Measurements from ENCODE around the gene AANAT.

AANAT gene

DNA sequence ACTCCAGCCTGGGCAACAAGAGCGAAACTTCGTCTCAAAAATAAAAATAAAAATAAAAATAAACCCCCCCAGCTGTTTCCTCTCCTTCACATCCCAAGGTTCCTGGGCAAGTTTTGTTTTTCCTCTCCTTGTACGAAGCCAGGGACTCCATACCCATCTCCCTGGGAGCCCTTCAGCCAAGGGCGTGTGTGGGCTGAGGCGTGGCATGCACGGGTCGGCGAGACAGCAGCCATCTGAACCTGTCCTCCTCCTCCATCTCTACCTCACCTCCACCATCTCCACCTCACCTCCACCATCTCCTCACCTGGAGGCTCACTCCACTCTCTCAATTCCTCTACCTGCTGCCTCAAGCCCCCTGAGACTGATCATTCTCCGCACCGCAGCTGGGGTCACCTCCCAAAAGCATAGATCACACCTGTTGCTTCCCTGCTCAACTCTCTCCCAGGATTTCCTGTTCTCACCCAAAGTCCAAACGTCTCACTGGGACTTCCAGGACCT is 16.9 kb downstream of the AANAT start:
- FAIRE-seq (no peak), DNase-seq (ENCODE audit: insufficient read length, low spot score) (no peak)

DNA sequence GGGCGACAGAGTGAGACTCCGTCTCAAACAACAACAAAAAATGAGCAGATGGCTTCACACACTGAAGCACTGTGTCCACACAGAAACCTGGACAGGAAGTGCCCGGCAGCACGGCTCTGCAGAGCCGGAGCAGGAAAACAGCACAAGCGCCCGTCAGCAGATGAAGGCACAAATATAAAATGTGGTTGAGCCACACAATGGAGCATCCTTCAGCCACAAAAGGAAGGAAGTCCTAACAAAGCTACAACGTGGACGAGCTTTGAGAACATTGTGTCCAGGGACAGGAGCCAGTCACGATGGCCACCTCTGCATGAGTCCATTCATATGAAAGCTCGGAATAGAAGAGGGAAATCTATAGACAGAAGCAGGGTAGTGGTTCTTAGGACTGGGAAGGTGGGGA is 18.2 kb downstream of the AANAT start:
- no peak for FAIRE-seq
- no peak for DNase-seq (ENCODE audit: insufficient read length, low spot score)

DNA sequence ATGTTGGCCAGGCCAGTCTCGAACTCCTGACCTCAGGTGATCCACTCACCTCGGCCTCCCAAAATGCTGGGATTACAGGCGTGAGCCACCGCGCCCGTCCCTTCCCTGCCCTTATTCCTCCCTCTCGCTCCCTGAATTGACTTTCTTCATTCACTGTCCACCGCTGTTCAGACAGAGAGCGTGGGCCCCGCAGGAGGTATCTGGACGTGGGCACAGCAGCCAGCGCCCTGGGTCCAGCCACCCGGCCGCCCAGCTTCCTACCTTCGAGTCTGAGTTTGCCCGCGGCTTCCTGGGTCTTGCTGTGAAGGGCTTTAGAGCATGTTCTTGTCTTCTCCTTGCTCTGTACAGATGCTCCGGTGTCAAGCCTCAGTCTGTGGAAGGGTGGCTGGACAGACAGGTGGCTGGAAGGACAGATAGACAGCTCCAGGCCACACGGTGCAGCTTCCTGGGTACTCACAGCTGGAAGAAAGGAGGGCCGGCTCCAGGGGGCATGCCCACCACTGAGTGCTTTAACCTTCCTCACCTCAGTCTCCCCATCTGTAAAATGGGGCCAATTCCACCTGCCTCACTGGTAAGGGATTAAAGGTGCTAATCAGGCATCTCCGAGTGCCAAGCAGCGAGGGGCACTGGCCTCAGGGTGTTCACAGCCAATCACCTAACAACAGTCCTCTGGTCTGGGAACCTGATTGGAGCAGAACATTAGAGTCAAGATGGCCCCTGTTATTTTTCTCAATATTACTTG is 20.2 kb downstream of the AANAT start:
- DNase-seq (ENCODE audit: insufficient read length, low spot score) (no peak), FAIRE-seq (no peak)

DNA sequence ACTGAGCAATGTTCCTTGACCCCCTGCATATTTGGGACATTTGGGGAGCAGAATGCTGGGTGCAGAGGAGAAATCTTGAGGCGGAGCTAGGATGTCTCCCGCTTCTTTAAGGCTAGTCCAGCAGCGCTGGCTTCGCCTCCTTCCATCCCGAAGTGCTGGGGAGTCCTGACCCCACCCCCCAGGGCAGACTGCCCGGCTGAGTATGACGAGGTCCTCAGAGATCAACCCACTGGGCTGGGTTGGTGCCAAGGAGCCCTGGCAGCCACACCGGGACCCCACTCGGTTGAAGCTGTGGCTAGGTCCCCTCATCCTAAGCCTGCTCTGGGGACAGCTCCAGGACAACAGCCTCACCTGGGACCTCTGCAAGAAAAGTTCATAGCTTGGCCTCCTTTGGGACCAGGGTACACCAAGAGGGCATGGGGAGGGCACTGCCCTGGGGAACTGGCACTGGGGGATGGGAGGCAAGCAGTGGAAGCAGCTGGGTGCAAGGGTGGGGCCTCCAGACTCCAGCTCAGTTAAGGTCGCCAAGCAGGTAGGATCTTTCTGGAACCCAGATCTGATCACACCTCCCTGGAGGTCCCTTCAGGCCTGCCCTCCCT is 22.8 kb downstream of the AANAT start:
- no peak for DNase-seq (ENCODE audit: insufficient read length, low spot score)
- no peak for FAIRE-seq

DNA sequence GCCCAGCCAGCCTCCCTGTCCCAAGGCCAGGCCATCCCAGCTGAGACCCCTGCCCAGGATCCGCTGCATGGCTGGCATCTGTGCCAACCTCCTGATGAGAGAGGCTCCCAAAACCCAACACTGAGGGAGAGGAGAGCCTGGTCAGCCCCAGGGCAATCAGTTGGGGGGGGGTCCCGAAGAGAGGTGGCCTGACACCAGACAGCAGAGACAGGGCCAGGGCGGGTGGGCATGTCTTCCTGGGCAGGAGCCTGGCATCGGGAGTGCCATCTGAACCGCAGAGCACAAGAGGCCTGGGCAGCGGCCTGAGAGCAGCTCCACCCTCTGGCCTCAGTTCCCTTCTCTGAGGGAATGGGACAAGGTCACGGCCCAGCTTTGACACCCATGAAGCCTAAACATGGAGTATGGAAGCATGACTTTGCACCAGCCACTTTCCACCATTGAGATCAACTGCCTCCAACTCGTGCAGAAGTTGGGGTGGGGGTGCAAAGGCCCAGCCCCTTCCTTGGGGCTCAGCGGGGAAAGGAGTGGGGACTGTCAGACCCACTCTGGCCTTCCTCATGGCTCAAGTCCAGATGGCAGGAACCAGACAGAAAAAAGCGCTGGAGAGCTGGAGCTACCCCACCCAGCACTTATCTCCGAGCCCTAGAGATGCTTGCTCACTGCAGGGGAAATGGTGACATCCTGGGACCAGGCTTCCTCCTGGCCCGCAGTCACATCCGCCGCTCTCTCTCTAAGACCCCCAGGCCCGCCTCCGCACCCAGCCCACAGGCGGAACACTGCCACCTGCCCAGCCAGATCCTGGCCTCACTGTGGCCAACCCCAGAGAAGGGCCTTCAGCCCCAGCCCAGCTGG is 24.1 kb downstream of the AANAT start:
- DNase-seq (ENCODE audit: insufficient read length, low spot score) (no peak), FAIRE-seq (no peak)

DNA sequence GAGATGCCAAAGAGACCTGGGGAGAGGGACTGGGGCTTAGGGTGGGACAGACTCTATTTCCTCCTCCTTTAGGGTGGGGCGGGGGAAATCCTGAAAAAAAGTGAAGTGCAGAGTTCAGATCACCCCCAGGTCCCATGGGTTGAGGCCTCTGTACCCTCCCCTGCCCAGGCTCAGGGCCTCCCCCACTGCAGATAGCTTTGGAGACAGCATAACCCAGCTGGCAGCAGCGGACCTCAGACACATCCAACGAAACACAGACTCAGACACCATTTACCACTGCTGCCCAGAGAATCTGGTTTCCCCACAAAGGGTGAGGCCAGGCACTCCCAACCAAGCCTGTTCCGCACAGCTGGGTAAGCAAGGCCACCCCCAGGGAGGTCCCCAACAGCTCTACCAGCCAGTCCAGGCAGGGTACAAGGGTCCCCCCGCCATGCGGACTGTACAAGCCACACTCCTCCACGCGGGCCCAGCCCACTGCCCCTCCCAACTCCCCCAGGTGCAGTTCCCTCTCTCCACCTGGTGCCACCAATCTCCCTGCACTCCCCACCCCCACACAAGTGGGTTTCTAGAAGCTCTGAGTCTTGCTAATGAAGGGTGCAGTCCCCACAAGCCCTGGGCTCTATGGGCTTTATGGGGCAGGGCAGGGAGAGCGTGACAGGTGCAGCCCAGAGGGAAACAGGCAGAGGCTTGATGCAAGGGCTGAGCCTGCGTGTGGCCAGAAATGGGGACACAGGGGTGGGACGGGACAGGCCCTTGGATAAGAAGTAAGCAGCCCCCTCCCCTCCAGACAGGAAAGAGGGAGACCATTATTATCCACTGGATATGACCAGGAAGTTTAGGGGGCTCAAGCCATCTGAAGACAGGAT is 25.0 kb downstream of the AANAT start:
- DNase-seq (ENCODE audit: insufficient read length, low spot score) = no peak
- peak; percentile 81 for FAIRE-seq

DNA sequence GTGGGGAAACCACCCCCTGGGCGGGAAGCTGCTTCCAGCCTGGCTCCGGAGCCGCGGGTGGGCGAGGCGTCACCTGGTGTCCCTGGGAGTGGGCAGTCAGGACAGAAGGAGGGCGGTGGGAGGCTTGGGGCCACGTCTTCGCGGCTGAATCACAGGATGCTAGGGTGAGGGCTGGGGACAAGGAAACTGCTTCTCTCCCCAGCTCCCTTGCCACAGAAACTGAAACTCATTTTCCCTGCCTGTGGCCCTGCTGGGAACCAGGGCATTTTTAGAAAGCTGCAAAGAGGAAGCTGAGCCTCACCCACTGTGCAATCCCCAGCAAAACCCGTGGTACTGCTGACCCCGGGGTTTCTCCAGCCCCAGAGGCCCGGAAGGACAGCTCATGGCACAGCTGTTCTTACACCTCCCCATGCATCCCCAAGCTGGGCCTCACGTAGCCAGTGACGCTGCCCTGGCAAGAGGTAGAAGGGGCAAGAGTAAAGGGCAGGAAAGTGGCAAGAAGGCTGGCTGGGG is 25.6 kb downstream of the AANAT start:
- DNase-seq (ENCODE audit: insufficient read length, low spot score) (peak; percentile 69), FAIRE-seq (no peak)

DNA sequence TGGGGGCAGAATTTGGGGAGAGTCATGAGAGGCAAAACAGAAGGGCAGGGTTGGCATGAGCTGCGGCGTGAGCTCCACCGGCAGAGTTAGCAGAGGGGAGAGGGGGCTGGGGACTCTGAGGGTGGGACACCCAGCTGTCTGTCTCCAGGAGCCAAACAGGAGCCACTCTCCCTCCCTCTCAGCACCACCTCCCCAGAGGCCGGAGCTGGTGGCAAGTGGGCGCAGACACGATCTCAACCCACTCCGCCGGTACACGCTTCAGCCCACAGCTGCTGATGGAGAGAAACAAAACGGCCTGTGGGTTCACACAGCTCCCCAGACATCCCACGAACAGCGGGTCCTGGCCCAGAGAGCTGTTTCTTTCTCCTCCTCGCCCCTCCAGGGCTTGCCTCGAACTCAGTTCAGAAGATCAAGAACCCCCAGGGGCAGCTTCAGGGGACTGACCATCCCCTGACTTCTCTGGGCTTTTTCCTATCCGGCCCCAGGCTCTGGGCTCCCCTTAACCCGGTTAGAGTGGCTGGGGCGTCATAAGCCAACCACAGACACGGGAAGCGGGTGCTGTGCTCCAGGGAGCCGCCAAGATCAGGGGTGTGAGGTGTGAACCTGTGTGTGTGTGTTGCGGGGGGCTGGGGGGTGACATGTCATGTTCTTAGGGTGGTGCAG is 26.2 kb downstream of the AANAT start:
- no peak for FAIRE-seq
- no peak for DNase-seq (ENCODE audit: insufficient read length, low spot score)

DNA sequence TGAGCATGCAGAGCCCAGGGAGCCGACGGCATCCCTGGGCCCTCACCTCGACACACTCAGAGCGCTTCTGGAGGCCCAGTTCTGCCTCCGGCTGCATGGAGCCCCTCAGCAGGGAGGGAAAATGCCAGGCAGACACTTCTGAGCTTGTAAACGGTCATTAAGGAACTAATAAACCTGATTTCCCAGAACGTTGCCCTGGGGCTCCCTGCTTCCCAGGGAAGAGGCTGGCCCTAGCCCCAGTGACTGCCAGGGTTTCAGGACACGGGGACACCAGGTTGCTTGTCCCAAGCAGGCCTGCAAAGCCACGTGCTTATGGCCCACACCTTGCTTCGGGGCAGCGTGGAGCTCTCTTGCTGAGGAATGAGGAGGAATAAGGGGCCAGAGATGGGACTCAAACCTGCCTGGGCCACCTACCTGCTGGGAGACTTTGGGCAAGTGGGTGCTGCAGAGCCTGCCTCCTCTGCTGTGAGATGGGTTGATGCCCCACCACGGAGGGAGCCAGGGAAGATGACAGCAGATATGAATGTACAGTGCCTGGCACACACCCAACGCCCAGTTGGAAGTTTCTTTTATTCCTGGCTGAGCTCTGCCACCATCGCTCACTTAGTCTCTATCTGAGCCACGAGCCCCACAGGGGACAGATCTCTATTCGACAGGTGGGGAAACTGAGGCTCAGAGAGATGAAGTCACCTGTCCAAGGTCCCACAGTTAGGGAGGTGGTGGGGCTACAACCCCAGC is 28.4 kb downstream of the AANAT start:
- FAIRE-seq (no peak), DNase-seq (ENCODE audit: insufficient read length, low spot score) (no peak)

DNA sequence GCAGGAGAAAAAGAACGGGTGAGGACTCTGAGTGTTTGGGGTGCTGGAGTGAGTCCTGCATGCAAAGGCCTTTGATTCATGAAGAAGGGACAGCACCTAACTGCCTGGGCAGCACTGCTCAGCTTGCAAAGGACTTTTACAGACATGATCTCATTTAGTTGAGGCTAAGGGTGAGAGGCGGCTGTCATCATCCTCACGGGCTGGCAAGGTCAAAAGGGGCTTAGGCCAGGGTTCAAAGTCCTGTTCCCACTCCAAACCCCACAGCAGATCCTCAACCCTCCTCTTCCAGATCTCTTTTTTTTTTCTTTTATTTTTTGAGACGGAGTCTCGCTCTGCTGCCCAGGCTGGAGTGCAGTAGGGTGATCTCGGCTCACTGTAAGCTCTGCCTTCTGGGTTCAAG is 29.1 kb downstream of the AANAT start:
- no peak for FAIRE-seq

DNA sequence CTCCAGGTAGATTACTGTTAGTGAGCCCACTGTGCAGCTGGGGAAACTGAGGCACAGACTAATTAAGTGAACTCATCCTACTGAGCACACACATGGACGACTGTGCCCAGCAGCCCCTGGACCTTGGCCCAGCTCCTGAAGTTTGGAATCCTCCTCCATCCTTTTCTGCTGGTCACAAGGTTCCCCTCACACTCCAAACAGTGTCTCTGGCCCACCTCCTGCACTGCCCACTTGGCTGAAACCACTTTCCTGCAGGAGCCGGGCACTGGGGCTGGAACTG is 30.2 kb downstream of the AANAT start:
- DNase-seq (ENCODE audit: insufficient read length, low spot score) = no peak
- FAIRE-seq = no peak

More for the DNA sequence above, 29.1 kb downstream of the AANAT start:
- no peak for DNase-seq (ENCODE audit: insufficient read length, low spot score)

DNA sequence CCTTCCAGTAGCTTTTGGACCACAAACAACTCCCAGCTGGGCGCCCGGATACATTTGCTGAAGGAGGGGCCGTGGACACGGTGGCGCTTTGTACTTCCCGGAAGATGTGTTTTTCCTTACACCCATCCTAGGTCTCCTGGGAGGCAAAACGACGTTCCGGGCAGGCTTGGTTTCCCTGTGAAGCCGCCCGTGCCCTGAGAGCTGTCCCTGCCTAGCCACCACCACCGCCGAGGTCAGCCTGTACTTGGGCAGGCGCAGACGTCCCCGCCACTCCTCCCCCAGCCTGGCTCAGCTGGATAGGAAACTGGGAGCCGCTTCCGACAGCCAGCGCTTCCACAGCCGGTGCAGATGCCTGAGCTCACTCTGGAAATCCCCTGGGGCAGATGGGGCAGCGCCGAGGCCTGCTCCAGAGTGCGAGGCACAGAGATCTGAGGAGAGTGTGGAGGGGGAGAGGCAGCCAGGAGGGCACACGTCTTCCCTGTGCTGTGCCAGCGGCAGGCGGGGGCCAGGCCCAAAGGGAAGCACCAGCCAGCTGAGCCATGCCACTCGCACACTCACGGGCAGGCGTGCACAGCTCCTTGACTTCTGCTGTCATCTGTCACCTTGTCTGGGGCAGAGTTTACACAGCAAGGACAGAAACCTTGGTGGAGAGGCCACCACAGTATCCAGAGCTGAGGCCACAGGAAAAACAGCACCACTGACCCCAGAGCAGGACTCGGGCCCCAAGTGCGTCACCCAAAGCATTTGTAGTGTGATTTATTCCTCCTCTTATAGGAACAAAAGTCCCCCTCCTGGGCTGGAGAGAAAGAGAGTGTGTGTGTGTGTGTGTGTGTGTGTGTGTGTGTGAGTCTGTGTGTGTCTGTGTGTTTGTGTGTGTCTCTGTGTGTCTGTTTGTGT is 30.8 kb downstream of the AANAT start:
- peak; percentile 65 for DNase-seq (ENCODE audit: insufficient read length, low spot score)
- FAIRE-seq = peak; percentile 69

DNA sequence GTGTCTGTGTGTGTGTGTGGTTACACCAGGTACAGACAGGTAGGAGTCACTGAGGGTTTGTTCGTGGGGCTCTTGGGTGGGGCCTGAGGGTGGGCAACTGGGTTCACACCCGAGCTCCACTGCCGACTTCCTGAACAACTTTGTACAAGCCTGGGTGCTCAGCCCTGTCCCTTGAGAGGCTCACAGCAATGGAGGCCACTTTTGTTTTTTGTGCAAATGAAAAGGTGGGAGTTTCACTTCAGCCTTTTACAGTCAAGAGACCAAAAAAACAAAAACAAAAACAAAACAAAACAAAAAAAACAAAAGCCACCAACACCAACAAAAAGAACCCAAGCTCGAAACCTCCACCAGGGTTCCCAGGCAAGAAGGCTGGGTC is 31.5 kb downstream of the AANAT start:
- no peak for FAIRE-seq

DNA sequence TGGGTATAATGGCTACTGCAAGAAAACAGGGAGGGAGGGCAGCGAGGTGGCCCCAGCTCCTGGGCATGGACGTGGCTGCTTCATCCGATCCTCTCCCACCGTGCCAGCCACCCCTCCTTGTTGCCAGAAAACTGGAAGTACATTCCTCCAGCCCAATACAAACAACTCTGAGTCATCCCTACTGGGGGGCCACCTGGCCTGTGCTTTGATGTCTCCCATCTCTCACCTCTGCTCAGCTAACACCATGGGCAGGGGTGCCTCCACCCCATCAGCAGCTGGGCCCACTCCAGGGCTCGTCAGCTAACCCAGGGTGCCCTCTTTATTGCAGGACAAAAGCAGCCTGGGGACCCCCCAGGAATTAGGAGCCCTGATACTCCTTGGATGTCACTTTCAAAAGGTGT is 31.9 kb downstream of the AANAT start:
- DNase-seq (ENCODE audit: insufficient read length, low spot score) = no peak
- no peak for FAIRE-seq

More for the DNA sequence above, 31.5 kb downstream of the AANAT start:
- DNase-seq (ENCODE audit: insufficient read length, low spot score) = no peak

DNA sequence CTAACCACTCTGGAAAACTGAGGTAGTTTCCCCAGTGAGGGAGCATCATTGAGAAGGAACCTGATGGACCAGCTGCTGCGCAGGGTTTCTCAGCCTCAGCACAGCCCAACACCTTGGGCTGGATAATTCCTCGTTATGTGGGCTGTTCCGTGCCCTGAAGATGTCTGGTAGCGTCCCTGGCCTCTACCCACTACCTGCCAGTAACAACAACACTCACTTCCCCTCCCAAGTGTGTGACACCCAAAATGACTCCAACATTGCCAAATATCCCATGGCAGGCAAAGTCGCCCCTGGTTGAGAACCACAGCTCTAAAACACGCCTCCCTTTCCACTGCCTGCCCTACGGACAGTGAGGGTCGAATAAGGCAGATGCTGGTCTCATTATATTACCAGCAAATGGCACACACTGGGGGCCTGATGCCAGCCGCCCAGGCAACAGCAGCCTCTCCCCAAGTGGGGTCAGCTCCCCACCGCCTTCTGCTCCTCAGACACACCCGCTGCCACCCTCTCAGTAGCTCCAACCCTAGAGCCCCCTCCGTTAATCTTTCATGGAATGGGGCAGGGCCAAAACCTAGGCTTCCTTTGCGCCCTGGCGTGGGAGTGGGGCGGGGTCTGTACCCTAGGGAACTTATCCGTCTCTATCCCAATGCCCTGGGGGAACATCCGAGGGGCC is 32.8 kb downstream of the AANAT start:
- peak; percentile 49 for FAIRE-seq
- no peak for DNase-seq (ENCODE audit: insufficient read length, low spot score)

DNA sequence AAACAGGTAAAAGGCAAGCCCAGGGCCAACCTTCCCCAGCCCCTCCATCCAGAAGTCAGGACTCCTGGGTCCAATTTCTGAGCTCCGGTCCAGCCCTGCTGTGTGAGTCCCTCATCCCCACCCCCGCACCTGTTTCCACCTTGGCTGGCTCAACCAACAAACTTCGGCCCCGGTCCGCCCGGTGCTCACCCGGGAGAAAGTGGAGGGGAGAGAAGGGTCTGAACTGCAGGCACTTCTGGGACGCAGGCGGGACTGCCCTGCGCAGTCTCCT is 33.3 kb downstream of the AANAT start:
- no peak for FAIRE-seq
- DNase-seq (ENCODE audit: insufficient read length, low spot score) = no peak

DNA sequence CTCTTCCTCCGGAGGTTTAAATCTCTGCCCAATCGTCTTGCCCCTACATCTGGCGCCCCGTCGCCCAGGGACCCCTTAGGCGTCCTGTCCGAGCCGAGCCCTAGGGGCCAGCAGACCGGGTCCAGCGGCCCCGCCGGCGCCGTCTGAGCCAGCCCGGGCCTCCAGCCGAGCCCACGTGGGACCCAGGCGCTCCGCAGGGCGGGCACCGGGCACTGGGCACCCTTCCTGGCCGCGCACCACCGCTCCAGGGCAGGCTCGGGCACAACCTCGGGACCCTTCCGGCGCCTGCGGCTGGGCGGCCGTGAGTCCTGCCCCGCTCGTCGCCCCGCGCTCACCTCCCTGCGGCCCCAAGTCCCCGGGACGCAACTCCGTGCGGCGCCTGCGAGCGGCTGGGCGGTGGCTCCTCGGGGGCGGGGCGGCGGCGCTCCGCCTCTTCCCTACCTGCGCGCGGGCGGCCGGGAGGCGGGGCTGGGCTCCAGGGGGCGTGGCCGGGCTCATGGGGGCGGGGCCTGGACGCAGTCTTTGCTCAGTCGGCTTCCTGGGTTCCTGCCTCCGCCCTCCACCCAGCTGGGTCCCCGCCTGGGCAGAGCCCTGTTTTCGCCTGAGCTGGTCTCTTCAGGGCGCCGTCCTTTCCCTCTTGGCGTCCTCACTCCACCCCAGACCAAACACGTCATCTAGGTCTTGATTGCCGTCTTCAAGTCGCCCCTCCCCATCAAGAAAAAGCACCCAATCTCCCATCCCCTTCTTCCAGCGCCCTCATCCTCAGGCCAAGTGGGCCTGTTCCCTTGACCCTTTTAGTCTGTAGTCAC is 33.8 kb downstream of the AANAT start, which contains the start of gene RHBDF2:
Gene RHBDF2, minus strand, starts transcription at position 406 of the 809 bp plus-strand sequence. CDS start 19,899 bp downstream, outside the sequence.
- no peak for FAIRE-seq
- peak; percentile 96 for DNase-seq (ENCODE audit: insufficient read length, low spot score)

Measured in HTR-8/SVneo (cell line).